Stimulated activated CD8-positive, alpha-beta memory T cell treated with anti-CD3 and anti-CD28 coated beads, Interleukin-4, amount 100 ng/mL, for 4 hours (primary cell): ENCODE data around the gene INPP4A.
A peak's percentile ranks its signal among the peaks of the same experiment; 100 is the strongest.
"Not testable (repeated sequence)": the region's sequence is repeated elsewhere in the genome, so short reads cannot be mapped to it uniquely, and the experiment has no call there.

Experiments used
- DNase-seq, 2 donors: peaks; one replicate each; pipeline ENCODE4 v3.0.0-alpha.2; 2020; ENCODE audit warnings: low read depth in 2 of 2, low spot score in 1 of 2

The INPP4A gene

GRCh38 chr2:98444436-98445176, at the start of gene INPP4A:
Gene INPP4A, plus strand, starts transcription at chr2:98444858. Its CDS starts 75,191 bp downstream, at chr2:98520049.
- peak; percentile 48 to 58 for DNase-seq

GRCh38 chr2:98395977-98396376, 48.7 kb upstream of the INPP4A start:
- no peak for DNase-seq

- no peak for DNase-seq
Observed at GRCh38 chr2:98396745-98397355, 47.8 kb upstream of the INPP4A start.

GRCh38 chr2:98399140-98399539, 45.5 kb upstream of the INPP4A start:
- DNase-seq, result no peak

GRCh38 chr2:98403878-98404277, 40.8 kb upstream of the INPP4A start:
- DNase-seq, result no peak

- DNase-seq, result no peak
Observed at GRCh38 chr2:98404556-98405250, 40.0 kb upstream of the INPP4A start.

- no peak for DNase-seq
Observed at GRCh38 chr2:98405301-98405700, 39.4 kb upstream of the INPP4A start.

GRCh38 chr2:98408155-98408554, 36.5 kb upstream of the INPP4A start:
- no peak for DNase-seq

GRCh38 chr2:98412751-98413458, 31.8 kb upstream of the INPP4A start:
- peak in 1 of 2 donors; percentile 22 for DNase-seq

- not testable (repeated sequence) for DNase-seq
Observed at GRCh38 chr2:98414246-98414645, 30.4 kb upstream of the INPP4A start.

- DNase-seq, result not testable (repeated sequence)
Observed at GRCh38 chr2:98415719-98416248, 28.9 kb upstream of the INPP4A start.

- no peak for DNase-seq
Observed at GRCh38 chr2:98416383-98417159, 28.1 kb upstream of the INPP4A start.

- no peak for DNase-seq
Observed at GRCh38 chr2:98419544-98419943, 25.1 kb upstream of the INPP4A start.

GRCh38 chr2:98419977-98420725, 24.5 kb upstream of the INPP4A start:
- DNase-seq, result no peak

GRCh38 chr2:98422449-98422848, 22.2 kb upstream of the INPP4A start:
- DNase-seq, result no peak

GRCh38 chr2:98426771-98427170, 17.9 kb upstream of the INPP4A start:
- no peak for DNase-seq

GRCh38 chr2:98432145-98432544, 12.5 kb upstream of the INPP4A start:
- DNase-seq, result no peak

- DNase-seq, result no peak
Observed at GRCh38 chr2:98433363-98433964, 11.2 kb upstream of the INPP4A start.

- DNase-seq, result no peak
Observed at GRCh38 chr2:98434492-98434891, 10.2 kb upstream of the INPP4A start.
